Measurements from ENCODE around the gene SYTL2. TPM values are rescaled to one million over a fixed set of nuclear protein-coding genes. Genes with fewer than 3 reads are reported as not detected.
"Not testable (repeated sequence)": the region's sequence is repeated elsewhere in the genome, so short reads cannot be mapped to it uniquely, and the experiment has no call there.

The SYTL2 gene
- total RNA-seq, 1 donor: 19.9 TPM

GRCh38 chr11:85787809-85788760, 22.9 kb downstream of the SYTL2 start:
- no peaks in the 10 kb centered on the region for H3K27me3 ChIP-seq (ENCODE audit: insufficient read depth, low read length)
- H3K4me2 ChIP-seq (ENCODE audit: insufficient read depth, low read length): no peak overlapping the region
- TF ChIP-seq CTCF (IDR thresholded peaks at IDR 0.05; ENCODE audit: extremely low read depth, low read depth, low read length): no peak
- H3K79me2 ChIP-seq (ENCODE audit: insufficient read depth, low read length): no peaks in the 10 kb centered on the region
- no peaks in the 10 kb centered on the region for H3K4me1 ChIP-seq (ENCODE audit: insufficient read depth, low read length)
- H3K36me3 ChIP-seq (ENCODE audit: insufficient read depth, low read length): no peaks in the 10 kb centered on the region
- H3K4me3 ChIP-seq (ENCODE audit: insufficient read depth, low read length): no peak overlapping the region
- H3K27ac ChIP-seq (ENCODE audit: low read depth, low read length): no peak overlapping the region
- no peaks in the 10 kb centered on the region for H3K9me3 ChIP-seq (ENCODE audit: low read depth, low read length)
- no peak overlapping the region for H2AFZ ChIP-seq (ENCODE audit: low read length)
- H4K20me1 ChIP-seq (ENCODE audit: insufficient read depth, low read length): no peaks in the 10 kb centered on the region
- DNase-seq (ENCODE audit: insufficient read length, low spot score, missing footprints): no peak

GRCh38 chr11:85787168-85787567, 23.8 kb downstream of the SYTL2 start:
- H3K4me1 ChIP-seq (ENCODE audit: insufficient read depth, low read length): no peaks in the 10 kb centered on the region
- no peaks in the 10 kb centered on the region for H4K20me1 ChIP-seq (ENCODE audit: insufficient read depth, low read length)
- no peaks in the 10 kb centered on the region for H3K79me2 ChIP-seq (ENCODE audit: insufficient read depth, low read length)
- H2AFZ ChIP-seq (ENCODE audit: low read length): no peak overlapping the region
- H3K27ac ChIP-seq (ENCODE audit: low read depth, low read length): no peak overlapping the region
- no peak overlapping the region for H3K4me2 ChIP-seq (ENCODE audit: insufficient read depth, low read length)
- no peaks in the 10 kb centered on the region for H3K27me3 ChIP-seq (ENCODE audit: insufficient read depth, low read length)
- DNase-seq (ENCODE audit: insufficient read length, low spot score, missing footprints): no peak
- no peaks in the 10 kb centered on the region for H3K36me3 ChIP-seq (ENCODE audit: insufficient read depth, low read length)
- H3K9me3 ChIP-seq (ENCODE audit: low read depth, low read length): peaks cover 2% of the 10 kb centered on the region
- no peak for TF ChIP-seq CTCF (IDR thresholded peaks at IDR 0.05; ENCODE audit: extremely low read depth, low read depth, low read length)
- H3K4me3 ChIP-seq (ENCODE audit: insufficient read depth, low read length): no peak overlapping the region

GRCh38 chr11:85784480-85785265, 26.3 kb downstream of the SYTL2 start:
- TF ChIP-seq CTCF (IDR thresholded peaks at IDR 0.05; ENCODE audit: extremely low read depth, low read depth, low read length): no peak
- no peak overlapping the region for H2AFZ ChIP-seq (ENCODE audit: low read length)
- no peaks in the 10 kb centered on the region for H4K20me1 ChIP-seq (ENCODE audit: insufficient read depth, low read length)
- no peaks in the 10 kb centered on the region for H3K36me3 ChIP-seq (ENCODE audit: insufficient read depth, low read length)
- no peak for DNase-seq (ENCODE audit: insufficient read length, low spot score, missing footprints)
- no peaks in the 10 kb centered on the region for H3K27me3 ChIP-seq (ENCODE audit: insufficient read depth, low read length)
- no peak overlapping the region for H3K27ac ChIP-seq (ENCODE audit: low read depth, low read length)
- no peaks in the 10 kb centered on the region for H3K79me2 ChIP-seq (ENCODE audit: insufficient read depth, low read length)
- H3K4me3 ChIP-seq (ENCODE audit: insufficient read depth, low read length): no peak overlapping the region
- peaks cover 2% of the 10 kb centered on the region for H3K9me3 ChIP-seq (ENCODE audit: low read depth, low read length)
- peaks cover 3% of the 10 kb centered on the region for H3K4me1 ChIP-seq (ENCODE audit: insufficient read depth, low read length)
- H3K4me2 ChIP-seq (ENCODE audit: insufficient read depth, low read length): no peak overlapping the region

GRCh38 chr11:85783758-85784157, 27.2 kb downstream of the SYTL2 start:
- TF ChIP-seq CTCF (IDR thresholded peaks at IDR 0.05; ENCODE audit: extremely low read depth, low read depth, low read length): no peak
- DNase-seq (ENCODE audit: insufficient read length, low spot score, missing footprints): no peak
- Histone ChIP-seq H4K20me1 (ENCODE audit: insufficient read depth, low read length) (no peaks in the 10 kb centered on the region), H3K27me3 (ENCODE audit: insufficient read depth, low read length) (no peaks in the 10 kb centered on the region), H3K4me3 (ENCODE audit: insufficient read depth, low read length) (no peak overlapping the region), H3K27ac (ENCODE audit: low read depth, low read length) (no peak overlapping the region), H3K36me3 (ENCODE audit: insufficient read depth, low read length) (no peaks in the 10 kb centered on the region), H3K4me1 (ENCODE audit: insufficient read depth, low read length) (peaks cover 3% of the 10 kb centered on the region), H3K4me2 (ENCODE audit: insufficient read depth, low read length) (no peak overlapping the region), H3K79me2 (ENCODE audit: insufficient read depth, low read length) (no peaks in the 10 kb centered on the region), H3K9me3 (ENCODE audit: low read depth, low read length) (peaks cover 2% of the 10 kb centered on the region), H2AFZ (ENCODE audit: low read length) (no peak overlapping the region)

GRCh38 chr11:85780780-85781517, 30.0 kb downstream of the SYTL2 start:
- H3K4me3 ChIP-seq (ENCODE audit: insufficient read depth, low read length); H3K79me2 ChIP-seq (ENCODE audit: insufficient read depth, low read length); H3K9me3 ChIP-seq (ENCODE audit: low read depth, low read length); H3K27ac ChIP-seq (ENCODE audit: low read depth, low read length); DNase-seq (ENCODE audit: insufficient read length, low spot score, missing footprints); H3K36me3 ChIP-seq (ENCODE audit: insufficient read depth, low read length); H2AFZ ChIP-seq (ENCODE audit: low read length); H3K4me2 ChIP-seq (ENCODE audit: insufficient read depth, low read length); H3K27me3 ChIP-seq (ENCODE audit: insufficient read depth, low read length); H4K20me1 ChIP-seq (ENCODE audit: insufficient read depth, low read length); H3K4me1 ChIP-seq (ENCODE audit: insufficient read depth, low read length): not testable (repeated sequence)
